ENCODE measurements around the gene ST8SIA6. TPM values are rescaled to one million over a fixed set of nuclear protein-coding genes. Genes with fewer than 3 reads are reported as not detected.

ST8SIA6 gene
- polyA plus RNA-seq, 1 experiment: not detected

GRCh38 chr10:17494626-17495260 is 40.3 kb upstream of the ST8SIA6 start:
- CTCF ChIA-PET: interaction anchor here (1.2 kb wide), 1 partner anchor 10 kb away, joined by 4 read pairs; no protein-coding TSS in a partner anchor

DNA sequence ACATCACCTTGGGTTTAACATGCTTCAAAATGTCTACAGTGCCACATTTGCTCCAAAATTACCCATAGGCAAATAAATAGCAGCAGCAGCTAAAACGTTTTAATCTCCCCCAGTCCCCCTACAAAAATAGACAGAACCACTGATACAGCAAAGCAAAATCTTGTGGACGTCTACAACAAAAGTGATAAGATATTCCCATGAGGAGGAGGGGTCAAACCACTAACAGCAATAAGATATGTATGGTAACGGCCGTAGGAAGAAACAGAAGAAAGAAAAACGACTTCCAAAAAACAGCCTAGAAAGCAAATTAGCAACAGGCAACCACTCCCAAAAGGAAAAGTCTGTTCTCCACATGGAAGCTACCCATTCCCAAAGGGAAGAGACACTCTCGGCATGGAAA is 34.5 kb upstream of the ST8SIA6 start:
- POLR2A ChIA-PET: no interaction called here
- no peak overlapping the region for H3K4me3 ChIP-seq (ENCODE audit: low read depth, low read length)
- DNase-seq (ENCODE audit: low read depth): no peak
- no peak for TF ChIP-seq CTCF (IDR thresholded peaks at IDR 0.05; ENCODE audit: insufficient read depth, low read depth, low read length)
- CTCF ChIA-PET: no interaction called here
- H3K27me3 ChIP-seq (ENCODE audit: control insufficient read depth, insufficient read depth, low read length): no peaks in the 10 kb centered on the region
- H3K36me3 ChIP-seq (ENCODE audit: control insufficient read depth, insufficient read depth, low read length): no peaks in the 10 kb centered on the region

More at GRCh38 chr10:17494626-17495260, 40.3 kb upstream of the ST8SIA6 start:
- POLR2A ChIA-PET: no interaction called here
- no peak for DNase-seq (ENCODE audit: low read depth)
- Histone ChIP-seq H3K27me3 (ENCODE audit: control insufficient read depth, insufficient read depth, low read length) (no peaks in the 10 kb centered on the region), H3K36me3 (ENCODE audit: control insufficient read depth, insufficient read depth, low read length) (no peaks in the 10 kb centered on the region), H3K4me3 (ENCODE audit: low read depth, low read length) (no peak overlapping the region)
- TF ChIP-seq CTCF (IDR thresholded peaks at IDR 0.05; ENCODE audit: insufficient read depth, low read depth, low read length): no peak

DNA sequence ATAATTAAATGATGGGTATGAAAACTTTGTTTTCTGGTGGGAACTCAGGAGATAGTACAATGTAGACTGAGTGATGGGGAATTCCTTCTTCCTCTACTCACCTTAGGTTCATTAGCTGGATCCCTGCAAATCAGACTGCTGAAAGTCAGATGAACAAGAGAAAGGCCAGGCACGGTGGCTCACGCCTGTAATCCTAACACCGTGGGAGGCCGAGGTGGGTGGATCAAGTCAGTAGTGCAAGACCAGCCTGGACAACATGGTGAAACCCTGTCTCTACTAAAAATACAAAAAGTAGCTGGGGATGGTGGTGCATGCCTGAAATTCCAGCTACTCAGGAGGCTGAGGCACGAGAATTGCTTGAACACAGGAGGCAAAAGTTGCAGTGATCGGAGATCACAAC is 28.7 kb upstream of the ST8SIA6 start:
- DNase-seq (ENCODE audit: low read depth): no peak
- Histone ChIP-seq H3K36me3 (ENCODE audit: control insufficient read depth, insufficient read depth, low read length) (no peaks in the 10 kb centered on the region), H3K27me3 (ENCODE audit: control insufficient read depth, insufficient read depth, low read length) (no peaks in the 10 kb centered on the region), H3K4me3 (ENCODE audit: low read depth, low read length) (no peak overlapping the region)
- ChIA-PET CTCF (no interaction called here), POLR2A (no interaction called here)
- no peak for TF ChIP-seq CTCF (IDR thresholded peaks at IDR 0.05; ENCODE audit: insufficient read depth, low read depth, low read length)

- ChIA-PET CTCF (interaction anchor here (1.2 kb wide), 1 partner anchor 17 kb away, joined by 3 read pairs; no protein-coding TSS in a partner anchor), POLR2A (no interaction called here)
- no peak for TF ChIP-seq CTCF (IDR thresholded peaks at IDR 0.05; ENCODE audit: insufficient read depth, low read depth, low read length)
- no peak overlapping the region for H3K4me3 ChIP-seq (ENCODE audit: low read depth, low read length)
- H3K36me3 ChIP-seq (ENCODE audit: control insufficient read depth, insufficient read depth, low read length): no peaks in the 10 kb centered on the region
- DNase-seq (ENCODE audit: low read depth): no peak
- no peaks in the 10 kb centered on the region for H3K27me3 ChIP-seq (ENCODE audit: control insufficient read depth, insufficient read depth, low read length)
Observed at GRCh38 chr10:17479822-17480221, 25.4 kb upstream of the ST8SIA6 start.

GRCh38 chr10:17479015-17479615 is 24.7 kb upstream of the ST8SIA6 start:
- Histone ChIP-seq H3K4me3 (ENCODE audit: low read depth, low read length) (no peak overlapping the region), H3K27me3 (ENCODE audit: control insufficient read depth, insufficient read depth, low read length) (no peaks in the 10 kb centered on the region), H3K36me3 (ENCODE audit: control insufficient read depth, insufficient read depth, low read length) (no peaks in the 10 kb centered on the region)
- CTCF ChIA-PET: no interaction called here
- POLR2A ChIA-PET: no interaction called here
- no peak for TF ChIP-seq CTCF (IDR thresholded peaks at IDR 0.05; ENCODE audit: insufficient read depth, low read depth, low read length)
- DNase-seq (ENCODE audit: low read depth): peak; percentile 22

Measured in BJ (cell line).